ENCODE results near the gene CELSR2. TPM values are rescaled to one million over a fixed set of nuclear protein-coding genes. Genes with fewer than 3 reads are reported as not detected.
A peak's percentile ranks its signal among the peaks of the same experiment; 100 is the strongest.

The CELSR2 gene
- total and polyA plus RNA-seq, 2 donors (not counting 1 experiment from before 2014, with no cell fraction given) = 0.57 to 2.7 TPM

DNA sequence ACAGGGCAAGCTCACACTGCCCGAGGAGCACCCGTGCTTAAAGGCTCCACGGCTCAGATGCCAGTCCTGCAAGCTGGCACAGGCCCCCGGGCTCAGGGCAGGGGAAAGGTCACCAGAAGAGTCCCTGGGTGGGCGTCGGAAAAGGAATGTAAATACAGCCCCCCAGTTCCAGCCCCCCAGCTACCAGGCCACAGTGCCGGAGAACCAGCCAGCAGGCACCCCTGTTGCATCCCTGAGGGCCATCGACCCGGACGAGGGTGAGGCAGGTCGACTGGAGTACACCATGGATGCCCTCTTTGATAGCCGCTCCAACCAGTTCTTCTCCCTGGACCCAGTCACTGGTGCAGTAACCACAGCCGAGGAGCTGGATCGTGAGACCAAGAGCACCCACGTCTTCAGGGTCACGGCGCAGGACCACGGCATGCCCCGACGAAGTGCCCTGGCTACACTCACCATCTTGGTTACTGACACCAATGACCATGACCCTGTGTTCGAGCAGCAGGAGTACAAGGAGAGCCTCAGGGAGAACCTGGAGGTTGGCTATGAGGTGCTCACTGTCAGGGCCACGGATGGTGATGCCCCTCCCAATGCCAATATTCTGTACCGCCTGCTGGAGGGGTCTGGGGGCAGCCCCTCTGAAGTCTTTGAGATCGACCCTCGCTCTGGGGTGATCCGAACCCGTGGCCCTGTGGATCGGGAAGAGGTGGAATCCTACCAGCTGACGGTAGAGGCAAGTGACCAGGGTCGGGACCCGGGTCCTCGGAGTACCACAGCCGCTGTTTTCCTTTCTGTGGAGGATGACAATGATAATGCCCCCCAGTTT, 1.3 kb downstream of the CELSR2 start:
- intact Hi-C loops (cut with micrococcal nuclease) = no loop called here
- peaks cover 0 to 16% (median 0%) of the 10 kb centered on the region in 3 donors for H3K9me3 ChIP-seq (ENCODE audit: control extremely low read depth in 1 of 3, control insufficient read depth in 2 of 3, insufficient read depth in 1 of 3, low read length in 2 of 3)
- Mint-ChIP-seq H3K27me3 (peaks cover 8% of the 10 kb centered on the region), H3K4me3 (peak overlapping the region; percentile 74), H3K27ac (no peak overlapping the region), H3K4me1 (peaks cover 11% of the 10 kb centered on the region), H3K9me3 (ENCODE audit: insufficient read depth) (no peaks in the 10 kb centered on the region)
- WGBS (ENCODE audit: insufficient coverage) = 95% methylated on average over 33 of the region's 33 CpGs
- H3K79me2 ChIP-seq (ENCODE audit: control insufficient read depth, insufficient read depth, low read length) = no peaks in the 10 kb centered on the region
- peak overlapping the region; percentile 54 for H3K9ac ChIP-seq (ENCODE audit: low read length)
- no peak for DNase-seq
- ChIA-PET CTCF (interaction anchor here (1.9 kb wide), 1 partner anchor 11 kb away, joined by 4 read pairs; no protein-coding TSS in a partner anchor), POLR2A (no interaction called here)
- no peak for TF ChIP-seq EZH2 (IDR thresholded peaks at IDR 0.05; ENCODE audit: borderline replicate concordance, insufficient read depth, low read depth, low read length, poor library complexity, severe bottlenecking)
- TF ChIP-seq, protein P1, sequence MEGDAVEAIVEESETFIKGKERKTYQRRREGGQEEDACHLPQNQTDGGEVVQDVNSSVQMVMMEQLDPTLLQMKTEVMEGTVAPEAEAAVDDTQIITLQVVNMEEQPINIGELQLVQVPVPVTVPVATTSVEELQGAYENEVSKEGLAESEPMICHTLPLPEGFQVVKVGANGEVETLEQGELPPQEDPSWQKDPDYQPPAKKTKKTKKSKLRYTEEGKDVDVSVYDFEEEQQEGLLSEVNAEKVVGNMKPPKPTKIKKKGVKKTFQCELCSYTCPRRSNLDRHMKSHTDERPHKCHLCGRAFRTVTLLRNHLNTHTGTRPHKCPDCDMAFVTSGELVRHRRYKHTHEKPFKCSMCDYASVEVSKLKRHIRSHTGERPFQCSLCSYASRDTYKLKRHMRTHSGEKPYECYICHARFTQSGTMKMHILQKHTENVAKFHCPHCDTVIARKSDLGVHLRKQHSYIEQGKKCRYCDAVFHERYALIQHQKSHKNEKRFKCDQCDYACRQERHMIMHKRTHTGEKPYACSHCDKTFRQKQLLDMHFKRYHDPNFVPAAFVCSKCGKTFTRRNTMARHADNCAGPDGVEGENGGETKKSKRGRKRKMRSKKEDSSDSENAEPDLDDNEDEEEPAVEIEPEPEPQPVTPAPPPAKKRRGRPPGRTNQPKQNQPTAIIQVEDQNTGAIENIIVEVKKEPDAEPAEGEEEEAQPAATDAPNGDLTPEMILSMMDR (IDR thresholded peaks at IDR 0.05) = no peak
- H3K27ac ChIP-seq (ENCODE audit: low read length in 2 of 2) = no peak overlapping the region
- peaks cover 11 to 24% of the 10 kb centered on the region in 2 donors for H3K4me1 ChIP-seq (ENCODE audit: control insufficient read depth in 2 of 2, insufficient read depth in 2 of 2, low read length in 2 of 2)
- peaks cover 0 to 39% (median 12%) of the 10 kb centered on the region in 4 experiments for H3K27me3 ChIP-seq (replicated peaks in 1 of 4; ENCODE audit: control extremely low read depth in 1 of 4, control insufficient read depth in 3 of 4, insufficient read depth in 4 of 4, low read length in 3 of 4)
- H3K4me3 ChIP-seq (ENCODE audit: control extremely low read depth in 1 of 5, extremely low read depth in 1 of 5, insufficient read depth in 1 of 5, low read depth in 2 of 5, low read length in 4 of 5) = no peak overlapping the region
- peak overlapping the region; percentile 46 for H2AFZ ChIP-seq (ENCODE audit: insufficient read depth, low read depth, low read length, poor library complexity, severe bottlenecking)
- no peaks in the 10 kb centered on the region for H3K36me3 ChIP-seq (replicated peaks in 1 of 2; ENCODE audit: control extremely low read depth in 1 of 2, control insufficient read depth in 1 of 2, extremely low read depth in 1 of 2, insufficient read depth in 2 of 2, low read length in 1 of 2)
- ATAC-seq (ENCODE audit: low read depth) = no peak
- peaks cover 4% of the 10 kb centered on the region for H4K20me1 ChIP-seq (ENCODE audit: control insufficient read depth, insufficient read depth, low read length, poor library complexity, severe bottlenecking)
- H3K4me2 ChIP-seq (replicated peaks; ENCODE audit: low read depth, low read length, poor library complexity, severe bottlenecking) = peak overlapping the region; percentile 88

Data from B cell (primary cell).